Neuronal stem cell (in vitro differentiated cells): ENCODE results near the gene F7. TPM values are rescaled to one million over a fixed set of nuclear protein-coding genes. Genes with fewer than 3 reads are reported as not detected.
A peak's percentile ranks its signal among the peaks of the same experiment; 100 is the strongest.
"Not testable (repeated sequence)": the region's sequence is repeated elsewhere in the genome, so short reads cannot be mapped to it uniquely, and the experiment has no call there.

ENCODE experiments used
- DNase-seq: peaks from one replicate; pipeline ENCODE4 v3.0.0-alpha.2; 2013; ENCODE audit warnings: low spot score
- H2AFZ ChIP-seq: one replicate; pipeline ENCODE4 v1.6.1; 2013; ENCODE audit warnings: mild to moderate bottlenecking, low read length, inconsistent platforms
- H2AK5ac ChIP-seq: 2 replicates; pipeline ENCODE4 v1.6.1; 2013; ENCODE audit warnings: low read depth, mild to moderate bottlenecking, inconsistent platforms, low read length, moderate library complexity, mixed read lengths
- H2BK120ac ChIP-seq: 2 replicates; pipeline ENCODE4 v1.6.1; 2013; ENCODE audit warnings: low read depth, mild to moderate bottlenecking, inconsistent platforms, low read length, moderate library complexity, mixed read lengths
- H2BK12ac ChIP-seq: one replicate; pipeline ENCODE4 v1.6.1; 2013; ENCODE audit warnings: low read length, inconsistent platforms
- H2BK15ac ChIP-seq: 2 replicates; pipeline ENCODE4 v1.6.1; 2013; ENCODE audit warnings: mild to moderate bottlenecking, low read length, inconsistent platforms, mixed read lengths
- H2BK5ac ChIP-seq: one replicate; pipeline ENCODE4 v1.6.1; 2013; ENCODE audit warnings: inconsistent platforms, mild to moderate bottlenecking, low read length, moderate library complexity
- H3K14ac ChIP-seq: one replicate; pipeline ENCODE4 v1.6.1; 2013; ENCODE audit warnings: low read length, inconsistent platforms
- H3K18ac ChIP-seq: 2 replicates; pipeline ENCODE4 v1.6.1; 2013; ENCODE audit warnings: low read length, inconsistent platforms
- H3K23ac ChIP-seq: 2 replicates; pipeline ENCODE4 v1.6.1; 2013; ENCODE audit warnings: low read depth, mild to moderate bottlenecking, mixed read lengths, low read length, inconsistent platforms; ENCODE audit not compliant: poor library complexity
- H3K27ac ChIP-seq: replicated peaks from 3 replicates; pipeline ENCODE4 v1.5.1; 2013; ENCODE audit warnings: low read length, inconsistent platforms
- H3K27me3 ChIP-seq, 3 experiments: 2 replicates each; pipeline ENCODE4 v1.6.1; 2013; ENCODE audit warnings: low read length in 3 of 3, mild to moderate bottlenecking in 2 of 3, inconsistent platforms in 1 of 3, low read depth in 1 of 3, mixed read lengths in 1 of 3, moderate library complexity in 1 of 3; ENCODE audit not compliant: control insufficient read depth in 3 of 3, insufficient read depth in 3 of 3
- H3K36me3 ChIP-seq, 2 donors: replicated peaks in 1 of 2; 2 replicates each; pipeline ENCODE4 v1.6.1; 2013; ENCODE audit warnings: low read length in 2 of 2; ENCODE audit not compliant: control insufficient read depth in 2 of 2, insufficient read depth in 2 of 2
- H3K4ac ChIP-seq: 2 replicates; pipeline ENCODE4 v1.6.1; 2013; ENCODE audit warnings: inconsistent platforms, mild to moderate bottlenecking, low read length, moderate library complexity
- H3K4me1 ChIP-seq, 2 donors: 1 replicate in 1 of 2; 2 replicates in 1 of 2; pipeline ENCODE4 v1.6.1; 2013; ENCODE audit warnings: low read length in 2 of 2, low read depth in 1 of 2; ENCODE audit not compliant: control insufficient read depth in 2 of 2, insufficient read depth in 1 of 2
- H3K4me2 ChIP-seq: one replicate; pipeline ENCODE4 v1.6.1; 2013; ENCODE audit warnings: mild to moderate bottlenecking, low read length, inconsistent platforms; ENCODE audit not compliant: insufficient read depth, poor library complexity, severe bottlenecking
- H3K4me3 ChIP-seq, 2 donors: 2 replicates each; pipeline ENCODE4 v1.5.1; 2013; ENCODE audit warnings: low read length in 2 of 2, mild to moderate bottlenecking in 2 of 2, inconsistent platforms in 1 of 2, moderate library complexity in 1 of 2
- H3K79me1 ChIP-seq: one replicate; pipeline ENCODE4 v1.6.1; 2013; ENCODE audit warnings: low read depth, mild to moderate bottlenecking, inconsistent platforms, low read length, moderate library complexity
- H3K9ac ChIP-seq: one replicate; pipeline ENCODE4 v1.6.1; 2013; ENCODE audit warnings: mild to moderate bottlenecking, low read depth, low read length, inconsistent platforms; ENCODE audit not compliant: poor library complexity
- H3K9me3 ChIP-seq, 2 donors: replicated peaks in 1 of 2; 2 replicates each; pipeline versions ENCODE3 to v1.6.1; 2013; ENCODE audit warnings: low read length in 2 of 2, mild to moderate bottlenecking in 2 of 2, inconsistent platforms in 1 of 2, low read depth in 1 of 2, mixed read lengths in 1 of 2, moderate library complexity in 1 of 2; ENCODE audit not compliant: control insufficient read depth in 2 of 2, insufficient read depth in 1 of 2
- H4K8ac ChIP-seq: one replicate; pipeline ENCODE4 v1.6.1; 2013; ENCODE audit warnings: low read depth, mild to moderate bottlenecking, inconsistent platforms, low read length, moderate library complexity
- H4K91ac ChIP-seq: one replicate; pipeline ENCODE4 v1.6.1; 2013; ENCODE audit warnings: low read length, low read depth, mild to moderate bottlenecking, inconsistent platforms; ENCODE audit not compliant: poor library complexity
- WGBS, 2 donors: extraction: QIAGEN DNeasy Blood & Tissue Kit; methylation state at CpG; one replicate each; pipeline ENCODE4 v1.1.7; 2013; ENCODE audit warnings: missing lambda C conversion rate in 2 of 2, mixed read lengths in 1 of 2; ENCODE audit not compliant: insufficient read length in 2 of 2, insufficient replicate concordance in 1 of 2; ENCODE audit errors: extremely low coverage in 2 of 2; 5-methylcytosine and 5-hydroxymethylcytosine counted together
- polyA plus RNA-seq, 2 experiments: library from polyadenylated mRNA; stranded (reverse); fragments of 200-250 nt; gene quantifications; one replicate each; pipeline ENCODE4 v1.2.3, GENCODE V29; 2013

F7 gene
- 0.68 TPM for polyA plus RNA-seq (2013, experiment 1 of 2)
- 0.62 TPM for polyA plus RNA-seq (2013, experiment 2 of 2)

- Histone ChIP-seq H4K91ac (no peak within 1 kb of the TSS), H3K4me2 (no peak within 1 kb of the TSS), H2BK15ac (peak within 1 kb of the TSS; percentile 16), H3K79me1 (no peaks in the 10 kb centered on the region), H2BK120ac (no peak within 1 kb of the TSS), H3K9ac (no peak within 1 kb of the TSS), H3K4ac (no peak within 1 kb of the TSS), H3K36me3 (no peaks in the 10 kb centered on the region), H2AK5ac (peak within 1 kb of the TSS; percentile 84), H3K9me3 (peaks cover 0 to 2% of the 10 kb centered on the region in 2 donors), H3K14ac (no peak within 1 kb of the TSS), H3K18ac (peak within 1 kb of the TSS; percentile 68), H3K23ac (no peak within 1 kb of the TSS), H2BK5ac (no peak within 1 kb of the TSS), H4K8ac (no peak within 1 kb of the TSS), H3K27ac (no peak within 1 kb of the TSS), H2BK12ac (no peak within 1 kb of the TSS), H3K4me1 (peaks cover 0 to 6% of the 10 kb centered on the region in 2 donors), H3K27me3 (peaks cover 0 to 12% (median 5%) of the 10 kb centered on the region in 3 experiments), H3K4me3 (no peak within 1 kb of the TSS), H2AFZ (peak within 1 kb of the TSS; percentile 10)
- no CpG with 5 or more reads among the region's 17 CpGs for WGBS, 2 donors
- no peak for DNase-seq
Observed at GRCh38 chr13:113105032-113105920, at the start of gene F7. Gene F7, plus strand, starts transcription at chr13:113105791. Its CDS starts 51 bp downstream, at chr13:113105842.

DNA sequence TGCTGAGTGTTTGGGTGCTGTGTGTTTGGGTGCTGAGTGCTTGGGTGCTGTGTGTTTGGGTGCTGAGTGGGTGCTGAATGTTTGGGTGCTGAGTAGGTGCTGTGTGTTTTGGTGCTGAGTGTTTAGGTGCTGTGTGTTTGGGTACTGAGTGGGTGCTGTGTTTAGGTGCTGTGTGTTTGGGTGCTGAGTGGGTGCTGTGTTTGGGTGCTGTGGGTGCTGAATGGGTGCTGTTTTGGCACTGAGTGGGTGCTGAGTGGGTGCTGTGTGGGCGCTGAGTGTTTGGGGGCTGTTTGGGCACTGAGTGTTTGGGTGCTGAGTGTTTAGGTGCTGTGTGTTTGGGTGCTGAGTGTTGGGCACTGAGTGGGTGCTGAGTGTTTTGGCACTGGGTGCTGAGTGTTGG lies 48.5 kb upstream of the F7 start:
- Histone ChIP-seq H3K36me3 (peaks cover 2 to 3% of the 10 kb centered on the region in 2 donors), H2AK5ac (no peak overlapping the region), H2BK12ac (no peak overlapping the region), H3K14ac (no peak overlapping the region), H2BK120ac (no peak overlapping the region), H3K4me3 (no peak overlapping the region), H3K9ac (peak overlapping the region; percentile 35), H3K18ac (no peak overlapping the region), H3K4ac (no peak overlapping the region), H2BK5ac (no peak overlapping the region), H3K9me3 (peaks cover 8 to 17% of the 10 kb centered on the region in 2 donors), H3K79me1 (no peaks in the 10 kb centered on the region), H2AFZ (no peak overlapping the region), H2BK15ac (no peak overlapping the region), H4K8ac (no peak overlapping the region), H3K27me3 (no peaks in the 10 kb centered on the region), H3K23ac (no peak overlapping the region), H3K4me1 (peaks cover 4 to 6% of the 10 kb centered on the region in 2 donors), H3K4me2 (no peak overlapping the region), H3K27ac (no peak overlapping the region), H4K91ac (no peak overlapping the region)
- DNase-seq, result no peak
- no CpG with 5 or more reads among the region's 1 CpG for WGBS, 2 donors

- not testable (repeated sequence) for H4K91ac ChIP-seq, H3K4ac ChIP-seq, H4K8ac ChIP-seq, H3K4me2 ChIP-seq, H3K23ac ChIP-seq, H2AFZ ChIP-seq, H2BK15ac ChIP-seq, H3K79me1 ChIP-seq, H3K36me3 ChIP-seq, H2AK5ac ChIP-seq, H2BK12ac ChIP-seq, H2BK5ac ChIP-seq, H3K27me3 ChIP-seq, H3K18ac ChIP-seq, H3K4me3 ChIP-seq, H3K14ac ChIP-seq, DNase-seq, H2BK120ac ChIP-seq, H3K9ac ChIP-seq, H3K27ac ChIP-seq, H3K4me1 ChIP-seq
- H3K9me3 ChIP-seq, result peaks cover 8 to 17% of the 10 kb centered on the region in 2 donors
- no CpG with 5 or more reads among the region's 3 CpGs for WGBS, 2 donors
Observed at GRCh38 chr13:113057559-113057958, 48.0 kb upstream of the F7 start.
